Activated naive CD8-positive, alpha-beta T cell treated with anti-CD3 and anti-CD28 coated beads, Interleukin-2, amount 50 U/mL, for 24 hours (primary cell): ENCODE measurements around the gene LOC128125822.
"Not testable (repeated sequence)": the region's sequence is repeated elsewhere in the genome, so short reads cannot be mapped to it uniquely, and the experiment has no call there.

Experiments
- ATAC-seq: fragments of 150-1000 bp; cut with Tn5 transposase; one replicate; pipeline ENCODE4 v1.10.0; 2021
- DNase-seq: peaks from one replicate; pipeline ENCODE4 v3.0.0; 2021
- H3K27ac Mint-ChIP-seq: one replicate; pipeline ENCODE4 v1.8.0; 2021; ENCODE audit warnings: mild to moderate bottlenecking, mixed read lengths
- H3K27me3 Mint-ChIP-seq: one replicate; pipeline ENCODE4 v1.8.0; 2021; ENCODE audit warnings: mixed read lengths
- H3K36me3 Mint-ChIP-seq: one replicate; pipeline ENCODE4 v1.8.0; 2021; ENCODE audit warnings: low read depth, mixed read lengths
- H3K4me1 Mint-ChIP-seq: one replicate; pipeline ENCODE4 v1.8.0; 2021; ENCODE audit warnings: mixed read lengths
- H3K4me3 Mint-ChIP-seq: one replicate; pipeline ENCODE4 v1.8.0; 2021; ENCODE audit warnings: mild to moderate bottlenecking, moderate library complexity, mixed read lengths
- H3K9me3 Mint-ChIP-seq: one replicate; pipeline ENCODE4 v1.8.0; 2021; ENCODE audit warnings: mixed read lengths

The LOC128125822 gene

GRCh38 chr6:63572044-63572746 is at the start of gene LOC128125822, which contains the start of gene PTP4A1:
Gene LOC128125822 (plus strand): TSS chr6:63572480.
Gene PTP4A1 (plus strand): TSS chr6:63572480. CDS start chr6:63576881, 4,401 bp downstream.
- no peaks in the 10 kb centered on the region for H3K27me3 Mint-ChIP-seq
- DNase-seq = peak; percentile 95
- peak within 1 kb of the TSS; percentile 88 for H3K27ac Mint-ChIP-seq
- peak; percentile 96 for ATAC-seq
- H3K36me3 Mint-ChIP-seq = peaks cover 28% of the 10 kb centered on the region
- no peaks in the 10 kb centered on the region for H3K9me3 Mint-ChIP-seq
- H3K4me3 Mint-ChIP-seq = peak within 1 kb of the TSS; percentile 91
- H3K4me1 Mint-ChIP-seq = peaks cover 38% of the 10 kb centered on the region

- H3K36me3 Mint-ChIP-seq, H3K4me3 Mint-ChIP-seq, ATAC-seq, H3K9me3 Mint-ChIP-seq, H3K4me1 Mint-ChIP-seq, H3K27ac Mint-ChIP-seq, DNase-seq, H3K27me3 Mint-ChIP-seq: not testable (repeated sequence)
Measured at GRCh38 chr6:63522911-63523287, 49.4 kb upstream of the LOC128125822 start.

DNA sequence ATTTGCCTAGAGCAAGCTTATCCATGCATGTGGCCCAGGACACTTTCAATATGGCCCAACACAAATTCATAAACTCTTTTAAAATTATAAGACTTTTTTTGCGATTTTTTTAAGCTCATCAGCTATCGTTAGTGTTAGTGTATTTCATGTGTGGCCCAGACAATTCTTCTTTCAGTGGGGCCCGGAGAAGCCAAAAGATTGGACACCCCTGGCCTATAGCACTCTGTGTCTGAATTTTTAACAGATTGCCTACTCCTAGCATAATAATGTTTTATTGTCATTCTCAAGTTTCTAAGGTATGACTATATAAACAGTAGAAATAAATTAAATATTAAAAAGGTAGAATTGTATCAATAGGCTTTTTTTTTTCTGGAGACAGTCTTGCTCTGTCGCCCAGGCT is 48.6 kb upstream of the LOC128125822 start:
- no peaks in the 10 kb centered on the region for H3K9me3 Mint-ChIP-seq
- no peak overlapping the region for H3K4me3 Mint-ChIP-seq
- H3K27me3 Mint-ChIP-seq = no peaks in the 10 kb centered on the region
- H3K27ac Mint-ChIP-seq = no peak overlapping the region
- ATAC-seq (no peak), DNase-seq (no peak)
- no peaks in the 10 kb centered on the region for H3K36me3 Mint-ChIP-seq
- H3K4me1 Mint-ChIP-seq = peaks cover 8% of the 10 kb centered on the region

GRCh38 chr6:63525186-63525878 is 46.9 kb upstream of the LOC128125822 start:
- Mint-ChIP-seq H3K27ac (no peak overlapping the region), H3K4me3 (no peak overlapping the region), H3K27me3 (no peaks in the 10 kb centered on the region), H3K9me3 (no peaks in the 10 kb centered on the region), H3K4me1 (peaks cover 13% of the 10 kb centered on the region), H3K36me3 (no peaks in the 10 kb centered on the region)
- no peak for DNase-seq
- ATAC-seq = no peak

DNA sequence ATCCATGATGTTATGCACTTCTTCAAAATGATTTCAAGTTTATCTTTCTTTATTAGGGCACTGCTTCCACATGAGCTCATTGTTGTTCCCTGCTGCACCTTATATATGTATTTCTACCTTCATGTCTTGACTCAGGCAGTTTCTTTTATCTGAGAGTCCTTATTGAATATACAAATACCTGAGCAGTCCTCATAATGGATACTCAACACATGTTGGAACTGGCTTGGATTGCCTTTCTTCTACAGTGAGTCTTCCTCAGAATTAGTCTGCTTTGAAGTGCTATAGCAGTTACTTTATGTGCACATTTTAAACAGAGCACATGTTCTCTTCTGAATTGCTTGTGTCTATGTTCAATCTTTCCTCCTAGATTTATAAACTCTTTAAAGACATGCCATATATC is 45.3 kb upstream of the LOC128125822 start:
- no peak for ATAC-seq
- Mint-ChIP-seq H3K9me3 (no peaks in the 10 kb centered on the region), H3K36me3 (no peaks in the 10 kb centered on the region), H3K27ac (no peak overlapping the region), H3K4me3 (no peak overlapping the region), H3K27me3 (no peaks in the 10 kb centered on the region), H3K4me1 (peaks cover 13% of the 10 kb centered on the region)
- DNase-seq = no peak

DNA sequence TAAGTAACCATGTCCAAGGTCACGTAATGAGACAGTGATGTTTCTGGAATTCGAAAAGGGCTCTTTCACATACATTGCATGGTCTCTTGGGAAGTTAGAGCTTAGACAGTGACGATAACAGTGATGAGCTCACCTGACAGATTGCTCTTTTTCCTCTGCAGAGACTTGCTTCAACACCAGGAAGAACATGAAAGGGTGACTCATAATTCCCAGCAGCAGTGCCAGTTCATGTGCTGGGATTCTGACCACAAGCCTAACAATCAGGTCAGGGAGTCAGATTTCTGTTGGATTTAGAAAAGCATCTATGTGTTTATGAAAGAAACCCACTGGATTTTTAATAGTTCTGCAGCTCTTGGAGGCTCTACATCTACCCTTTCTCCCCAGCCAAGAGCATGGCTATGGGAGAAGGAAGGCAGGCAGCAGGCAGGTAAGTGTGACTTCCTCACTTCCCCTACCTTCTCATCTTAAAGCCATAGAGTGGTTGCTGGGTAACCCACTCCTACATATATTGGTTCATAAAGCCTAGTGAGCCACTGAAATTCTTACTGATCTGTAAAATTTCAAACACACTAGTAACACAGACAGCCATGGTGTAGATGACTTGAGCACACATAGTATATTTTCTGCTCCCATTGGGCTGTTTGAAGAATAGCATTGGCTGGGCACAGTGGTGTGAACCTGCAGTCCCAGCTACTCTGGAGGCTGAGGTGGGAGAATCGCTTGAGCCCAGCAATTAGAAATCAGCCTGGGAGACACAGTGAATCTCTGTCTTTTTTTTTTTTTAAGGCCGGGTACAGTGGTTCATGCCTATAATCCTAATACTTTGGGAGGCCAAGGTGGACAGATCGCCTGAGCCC is 44.4 kb upstream of the LOC128125822 start:
- no peaks in the 10 kb centered on the region for H3K9me3 Mint-ChIP-seq
- no peak for DNase-seq
- H3K4me1 Mint-ChIP-seq = peaks cover 13% of the 10 kb centered on the region
- H3K27me3 Mint-ChIP-seq = no peaks in the 10 kb centered on the region
- H3K27ac Mint-ChIP-seq = no peak overlapping the region
- no peaks in the 10 kb centered on the region for H3K36me3 Mint-ChIP-seq
- no peak overlapping the region for H3K4me3 Mint-ChIP-seq
- ATAC-seq = no peak

DNA sequence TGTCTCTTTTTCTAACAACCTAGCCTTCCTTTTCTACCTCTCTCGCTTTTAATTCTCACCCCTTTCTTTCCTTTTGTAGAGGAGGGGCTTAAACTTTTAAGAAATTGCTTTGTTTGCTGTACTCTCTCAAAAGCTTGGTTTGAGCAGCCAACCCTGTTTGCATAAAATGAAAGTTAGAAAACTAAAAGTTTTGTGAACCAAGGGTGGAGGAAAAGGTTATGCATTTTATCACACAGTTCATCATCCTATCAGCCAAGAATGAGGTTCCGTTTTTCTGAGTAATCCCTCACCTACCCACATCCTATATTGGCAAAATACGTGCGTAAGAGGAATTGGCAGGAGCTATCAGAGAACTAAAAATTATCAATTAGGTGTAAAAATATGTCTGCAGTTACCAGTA is 42.8 kb upstream of the LOC128125822 start:
- H3K4me3 Mint-ChIP-seq = peak overlapping the region; percentile 57
- no peaks in the 10 kb centered on the region for H3K36me3 Mint-ChIP-seq
- no peaks in the 10 kb centered on the region for H3K27me3 Mint-ChIP-seq
- H3K9me3 Mint-ChIP-seq = no peaks in the 10 kb centered on the region
- no peak for DNase-seq
- peaks cover 13% of the 10 kb centered on the region for H3K4me1 Mint-ChIP-seq
- H3K27ac Mint-ChIP-seq = peak overlapping the region; percentile 77
- ATAC-seq = peak; percentile 43

DNA sequence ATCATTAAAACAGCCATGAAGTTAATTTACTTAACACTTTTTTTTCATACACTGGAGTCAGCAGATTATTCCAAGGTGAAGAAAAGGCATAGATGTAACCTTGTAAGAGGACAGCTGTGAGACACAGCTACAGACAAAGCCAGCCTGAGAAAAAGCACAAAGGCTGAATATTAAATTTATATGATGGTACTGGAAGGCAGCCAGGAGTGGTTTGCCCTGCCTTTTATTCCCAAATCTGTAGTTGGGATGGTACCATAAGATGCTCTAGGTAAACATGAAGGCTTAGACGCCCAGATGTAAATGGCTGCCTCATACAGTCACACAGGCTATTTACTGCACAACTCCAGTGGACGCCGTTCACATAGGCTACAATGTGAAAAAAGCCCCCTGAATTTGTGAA is 42.1 kb upstream of the LOC128125822 start:
- Mint-ChIP-seq H3K4me3 (no peak overlapping the region), H3K9me3 (no peaks in the 10 kb centered on the region), H3K36me3 (no peaks in the 10 kb centered on the region), H3K27ac (no peak overlapping the region), H3K27me3 (no peaks in the 10 kb centered on the region), H3K4me1 (peaks cover 13% of the 10 kb centered on the region)
- DNase-seq = no peak
- no peak for ATAC-seq

- H3K4me1 Mint-ChIP-seq = peaks cover 13% of the 10 kb centered on the region
- no peak overlapping the region for H3K27ac Mint-ChIP-seq
- no peak overlapping the region for H3K4me3 Mint-ChIP-seq
- H3K36me3 Mint-ChIP-seq = no peaks in the 10 kb centered on the region
- no peaks in the 10 kb centered on the region for H3K9me3 Mint-ChIP-seq
- H3K27me3 Mint-ChIP-seq = no peaks in the 10 kb centered on the region
- DNase-seq (no peak), ATAC-seq (no peak)
Measured at GRCh38 chr6:63530991-63531390, 41.3 kb upstream of the LOC128125822 start.

GRCh38 chr6:63533026-63533425 is 39.3 kb upstream of the LOC128125822 start:
- ATAC-seq = no peak
- Mint-ChIP-seq H3K4me3 (no peak overlapping the region), H3K27ac (no peak overlapping the region)

GRCh38 chr6:63533952-63534351 is 38.3 kb upstream of the LOC128125822 start:
- Mint-ChIP-seq H3K4me1 (peaks cover 8% of the 10 kb centered on the region), H3K27me3 (peaks cover 3% of the 10 kb centered on the region), H3K4me3 (no peak overlapping the region), H3K9me3 (no peaks in the 10 kb centered on the region), H3K27ac (no peak overlapping the region), H3K36me3 (no peaks in the 10 kb centered on the region)
- DNase-seq (no peak), ATAC-seq (no peak)

More at GRCh38 chr6:63533026-63533425, 39.3 kb upstream of the LOC128125822 start:
- no peaks in the 10 kb centered on the region for H3K9me3 Mint-ChIP-seq
- H3K27me3 Mint-ChIP-seq = peaks cover 3% of the 10 kb centered on the region
- no peak for DNase-seq
- H3K4me1 Mint-ChIP-seq = peaks cover 10% of the 10 kb centered on the region
- no peaks in the 10 kb centered on the region for H3K36me3 Mint-ChIP-seq

- no peaks in the 10 kb centered on the region for H3K36me3 Mint-ChIP-seq
- H3K4me1 Mint-ChIP-seq = no peaks in the 10 kb centered on the region
- H3K4me3 Mint-ChIP-seq = no peak overlapping the region
- no peak overlapping the region for H3K27ac Mint-ChIP-seq
- DNase-seq (no peak), ATAC-seq (no peak)
- H3K27me3 Mint-ChIP-seq = peaks cover 16% of the 10 kb centered on the region
- H3K9me3 Mint-ChIP-seq = peaks cover under 1% of the 10 kb centered on the region
Measured at GRCh38 chr6:63537201-63537958, 34.9 kb upstream of the LOC128125822 start.

DNA sequence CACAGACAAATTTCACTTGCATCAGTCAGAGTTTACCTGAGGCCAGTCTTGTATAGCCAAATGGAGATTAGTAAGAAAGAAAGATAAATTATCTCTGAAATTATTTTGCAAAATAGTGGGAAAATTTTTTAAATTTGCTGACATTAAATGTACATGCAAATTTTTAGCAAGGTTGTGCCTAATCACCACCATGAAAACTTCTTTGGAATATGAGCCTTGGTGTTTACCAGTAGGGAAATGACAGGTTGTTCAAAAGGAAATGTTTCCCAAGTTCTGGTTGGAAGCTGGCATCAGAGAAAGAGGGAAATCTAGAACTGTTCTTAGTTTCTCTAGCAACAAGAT is 34.4 kb upstream of the LOC128125822 start:
- Mint-ChIP-seq H3K4me1 (no peaks in the 10 kb centered on the region), H3K4me3 (no peak overlapping the region)
- ATAC-seq = no peak

DNA sequence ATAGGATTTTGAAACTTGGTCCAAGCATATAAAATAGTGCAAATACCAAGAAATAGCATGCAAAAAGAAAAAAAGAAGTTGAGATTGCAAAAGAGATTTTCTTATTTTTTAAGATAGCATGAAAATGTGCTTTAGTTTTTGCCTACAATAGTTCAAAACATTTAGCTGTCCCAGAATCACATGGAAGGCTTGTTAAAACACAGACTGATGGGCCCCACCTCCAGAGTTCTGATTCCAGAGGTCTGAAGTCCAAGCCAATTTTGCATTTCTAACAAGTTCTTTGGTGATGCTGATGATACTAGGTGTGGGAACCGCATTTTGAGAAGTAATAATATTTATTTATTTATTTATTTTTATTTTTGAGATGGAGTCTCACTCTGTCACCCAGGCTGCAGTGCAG is 33.7 kb upstream of the LOC128125822 start:
- ATAC-seq (no peak), DNase-seq (no peak)
- Mint-ChIP-seq H3K27ac (no peak overlapping the region), H3K36me3 (no peaks in the 10 kb centered on the region), H3K4me1 (no peaks in the 10 kb centered on the region), H3K27me3 (peaks cover 26% of the 10 kb centered on the region), H3K9me3 (peaks cover 4% of the 10 kb centered on the region), H3K4me3 (no peak overlapping the region)

More for the DNA sequence above, 34.4 kb upstream of the LOC128125822 start:
- Mint-ChIP-seq H3K27ac (no peak overlapping the region), H3K27me3 (peaks cover 21% of the 10 kb centered on the region), H3K36me3 (no peaks in the 10 kb centered on the region), H3K9me3 (peaks cover 4% of the 10 kb centered on the region)
- no peak for DNase-seq
